Nephron progenitor cell (in vitro differentiated cells): ENCODE data around the gene TIGD6.

Source experiments
- DNase-seq: peaks from one replicate; pipeline ENCODE4 v3.0.0; 2021
- H3K27ac Mint-ChIP-seq: 2 replicates; pipeline ENCODE4 v1.8.0; 2021; ENCODE audit warnings: mild to moderate bottlenecking, moderate library complexity, mixed read lengths
- H3K27me3 Mint-ChIP-seq: 2 replicates; pipeline ENCODE4 v1.8.0; 2021; ENCODE audit warnings: mild to moderate bottlenecking, low read depth, mixed read lengths; ENCODE audit not compliant: poor library complexity
- H3K36me3 Mint-ChIP-seq: 2 replicates; pipeline ENCODE4 v1.8.0; 2021; ENCODE audit warnings: low read depth, mixed read lengths
- H3K4me1 Mint-ChIP-seq: 2 replicates; pipeline ENCODE4 v1.8.0; 2021; ENCODE audit warnings: mixed read lengths
- H3K4me3 Mint-ChIP-seq: 2 replicates; pipeline ENCODE4 v1.8.0; 2021; ENCODE audit warnings: mild to moderate bottlenecking, moderate library complexity, mixed read lengths
- H3K9me3 Mint-ChIP-seq: 2 replicates; pipeline ENCODE4 v1.8.0; 2021; ENCODE audit warnings: mild to moderate bottlenecking, moderate library complexity, mixed read lengths
- CTCF ChIP-seq: fragments of 200-600 bp; sonication (generic); IDR thresholded peaks from 2 replicates; pipeline ENCODE4 v1.5.0; 2021; ENCODE audit warnings: antibody characterized with exemption

TIGD6 gene

GRCh38 chr5:149963729-149964128, 36.7 kb downstream of the TIGD6 start:
- DNase-seq: no peak
- Mint-ChIP-seq H3K9me3 (no peaks in the 10 kb centered on the region), H3K27ac (peak overlapping the region; percentile 79), H3K36me3 (peaks cover 5% of the 10 kb centered on the region), H3K27me3 (peaks cover 4% of the 10 kb centered on the region), H3K4me3 (no peak overlapping the region), H3K4me1 (peaks cover 45% of the 10 kb centered on the region)
- TF ChIP-seq CTCF: no peak

- Mint-ChIP-seq H3K4me3 (no peak overlapping the region), H3K27me3 (peaks cover under 1% of the 10 kb centered on the region), H3K9me3 (no peaks in the 10 kb centered on the region), H3K4me1 (peaks cover 55% of the 10 kb centered on the region), H3K36me3 (peaks cover 5% of the 10 kb centered on the region), H3K27ac (no peak overlapping the region)
- no peak for TF ChIP-seq CTCF
- DNase-seq: no peak
Observed at GRCh38 chr5:149962601-149963300, 37.7 kb downstream of the TIGD6 start.

GRCh38 chr5:149961957-149962409, 38.5 kb downstream of the TIGD6 start:
- Mint-ChIP-seq H3K36me3 (peaks cover 5% of the 10 kb centered on the region), H3K27ac (no peak overlapping the region), H3K9me3 (no peaks in the 10 kb centered on the region), H3K27me3 (no peaks in the 10 kb centered on the region), H3K4me3 (peak overlapping the region; percentile 87), H3K4me1 (peaks cover 59% of the 10 kb centered on the region)
- TF ChIP-seq CTCF: peak; percentile 33
- DNase-seq: no peak

GRCh38 chr5:149961186-149961685, 39.2 kb downstream of the TIGD6 start:
- peak overlapping the region; percentile 87 for H3K4me3 Mint-ChIP-seq
- H3K36me3 Mint-ChIP-seq: peaks cover 5% of the 10 kb centered on the region
- H3K27me3 Mint-ChIP-seq: no peaks in the 10 kb centered on the region
- DNase-seq: no peak
- no peaks in the 10 kb centered on the region for H3K9me3 Mint-ChIP-seq
- H3K27ac Mint-ChIP-seq: no peak overlapping the region
- H3K4me1 Mint-ChIP-seq: peaks cover 62% of the 10 kb centered on the region
- TF ChIP-seq CTCF: no peak

- Mint-ChIP-seq H3K36me3 (peaks cover 5% of the 10 kb centered on the region), H3K9me3 (no peaks in the 10 kb centered on the region), H3K27me3 (no peaks in the 10 kb centered on the region), H3K4me1 (peaks cover 57% of the 10 kb centered on the region), H3K27ac (peak within 1 kb of the TSS; percentile 99), H3K4me3 (peak within 1 kb of the TSS; percentile 88)
- peak; percentile 95 for DNase-seq
- TF ChIP-seq CTCF: no peak
Observed at GRCh38 chr5:149960272-149961185, 39.9 kb downstream of the TIGD6 start, which contains the start of gene SLC26A2. SLC26A2 (plus strand) TSS chr5:149960758; CDS start chr5:149977653, 16,895 bp downstream.
